K562 (cell line): Measurements from ENCODE around the gene SLC38A2. TPM values are rescaled to one million over a fixed set of nuclear protein-coding genes. Genes with fewer than 3 reads are reported as not detected.

ENCODE experiments used
- ATAC-seq: fragments of 200-7000 bp; cut with Tn5 transposase; 3 replicates; pipeline ENCODE4 v1.9.1; 2020; ENCODE audit warnings: moderate library complexity
- BruUV-seq: library from RNA; stranded (reverse); fragments of 400-500 nt; replicated peaks from 2 replicates; lab custom pipeline; 2021; lab: Mats Ljungman, UMichigan
- CTCF ChIA-PET: fragments of 300-600 bp; formaldehyde crosslinking; extraction: SDS; loops from one replicate; lab custom pipeline; 2021; ENCODE audit warnings: low intra/inter-chr PET ratio; lab: Yijun Ruan, JAX
- POLR2A ChIA-PET: fragments of 300-600, 350-650 bp; sonication (Branson Sonifier 250); formaldehyde crosslinking; extraction: SDS; loops from one replicate; lab custom pipeline; 2021; ENCODE audit warnings: antibody characterized with exemption, inconsistent platforms; lab: Yijun Ruan, JAX
- DNase-seq, 4 experiments: peaks; one replicate each; pipeline versions ENCODE4 v3.0.0 to v3.0.0-alpha.2; 2011 to 2018; ENCODE audit warnings: low spot score in 3 of 4, mixed read lengths in 3 of 4; ENCODE audit errors: extremely low read depth in 1 of 4
- FAIRE-seq: peaks from 2 replicates; lab custom pipeline; 2011; peaks lifted over from hg19 to GRCh38; lab: Jason Lieb, UNC
- H2AFZ ChIP-seq: 2 replicates; pipeline ENCODE4 v1.6.0; 2011; ENCODE audit warnings: low read depth, low read length, control low read depth, inconsistent platforms
- H3K27ac ChIP-seq: fragments of 200-600 bp; 3 replicates; pipeline ENCODE4 v1.8.0; 2011; ENCODE audit warnings: low read depth, mild to moderate bottlenecking, control low read depth, inconsistent platforms, low read length, moderate library complexity, mixed read lengths; ENCODE audit errors: extremely low read depth
- H3K27me3 ChIP-seq, 2 experiments: fragments of 300-600 bp in 1 of 2; 2 replicates in 1 of 2; 3 replicates in 1 of 2; pipeline versions ENCODE4 v1.6.0 to v1.8.0; 2011; ENCODE audit warnings: inconsistent platforms in 2 of 2, low read length in 2 of 2, mild to moderate bottlenecking in 1 of 2, mixed read lengths in 1 of 2, moderate library complexity in 1 of 2; ENCODE audit not compliant: control insufficient read depth in 2 of 2, insufficient read depth in 2 of 2
- H3K36me3 ChIP-seq: fragments of 300-600 bp; 3 replicates; pipeline ENCODE4 v1.8.0; 2011; ENCODE audit warnings: mild to moderate bottlenecking, low read length, inconsistent platforms; ENCODE audit not compliant: control insufficient read depth, insufficient read depth
- H3K4me1 ChIP-seq, 2 experiments: fragments of 200-600 bp in 1 of 2; replicated peaks in 1 of 2; 2 replicates in 1 of 2; 3 replicates in 1 of 2; pipeline versions ENCODE4 v1.5.1 to v1.8.0; 2011; ENCODE audit warnings: inconsistent platforms in 2 of 2, low read length in 2 of 2, mild to moderate bottlenecking in 1 of 2, mixed read lengths in 1 of 2, moderate library complexity in 1 of 2; ENCODE audit not compliant: control insufficient read depth in 2 of 2, insufficient read depth in 2 of 2
- H3K4me2 ChIP-seq: 2 replicates; pipeline ENCODE4 v1.6.1; 2011; ENCODE audit warnings: low read length, control low read depth, inconsistent platforms, mixed read lengths; ENCODE audit not compliant: insufficient read depth
- H3K4me3 ChIP-seq: fragments of 200-600 bp; sonication (generic), shearing (Covaris generic); 2 replicates; pipeline ENCODE4 v1.5.1; 2016; ENCODE audit warnings: control low read depth, inconsistent platforms
- H3K79me2 ChIP-seq: fragments of 200-600 bp; 3 replicates; pipeline ENCODE4 v1.8.0; 2011; ENCODE audit warnings: low read length, inconsistent platforms; ENCODE audit not compliant: control insufficient read depth, insufficient read depth
- H3K9ac ChIP-seq, 2 experiments: 2 replicates each; pipeline versions ENCODE4 v1.6.0 to v1.6.1; 2011; ENCODE audit warnings: low read depth in 2 of 2, low read length in 2 of 2, control low read depth in 1 of 2, inconsistent platforms in 1 of 2, mild to moderate bottlenecking in 1 of 2, mixed read lengths in 1 of 2; ENCODE audit not compliant: insufficient read depth in 1 of 2
- H3K9me1 ChIP-seq: one replicate; pipeline ENCODE4 v1.6.0; 2011; ENCODE audit warnings: inconsistent platforms, mild to moderate bottlenecking, low read length, moderate library complexity; ENCODE audit not compliant: control insufficient read depth, insufficient read depth
- H3K9me3 ChIP-seq: replicated peaks from 2 replicates; pipeline ENCODE4 v1.5.1; 2011; ENCODE audit warnings: low read depth, low read length, inconsistent platforms; ENCODE audit not compliant: control insufficient read depth, insufficient read depth
- H4K20me1 ChIP-seq: replicated peaks from 2 replicates; pipeline ENCODE4 v1.6.1; 2011; ENCODE audit warnings: low read length, inconsistent platforms, mixed read lengths; ENCODE audit not compliant: control insufficient read depth, insufficient read depth
- CHD1 ChIP-seq: fragments of 200-600 bp; sonication (generic); IDR thresholded peaks from one replicate; pipeline ENCODE4 v1.6.1; 2012; ENCODE audit warnings: mild to moderate bottlenecking, moderate library complexity, low read length, inconsistent platforms
- CHD4 ChIP-seq: fragments of 200-600 bp; sonication (generic); IDR thresholded peaks from 3 replicates; pipeline ENCODE4 v1.6.1; 2012; ENCODE audit warnings: low read depth, mild to moderate bottlenecking, mixed read lengths, low read length, inconsistent platforms; ENCODE audit not compliant: insufficient read depth, insufficient replicate concordance, poor library complexity, severe bottlenecking
- GTF2E2 ChIP-seq: fragments of 200-800 bp; sonication (Bioruptor generic); IDR thresholded peaks from 2 replicates; pipeline ENCODE4 v1.6.1; 2016; ENCODE audit warnings: missing genetic modification characterization, missing compliant biosample characterization
- JUND ChIP-seq, 2 experiments: IDR thresholded peaks; 2 replicates in 1 of 2; 3 replicates in 1 of 2; pipeline ENCODE4 v1.6.1; 2011; ENCODE audit warnings: borderline replicate concordance in 2 of 2, low read depth in 2 of 2, low read length in 2 of 2, improper control_type of control experiment in 1 of 2, missing biosample characterization in 1 of 2, missing genetic modification characterization in 1 of 2, missing genetic modification reagents in 1 of 2
- KAT7 ChIP-seq: sonication (generic); formaldehyde crosslinking; IDR thresholded peaks from 2 replicates; pipeline ENCODE4 v1.8.0; 2022; ENCODE audit warnings: missing genetic modification reagents, mild to moderate bottlenecking, borderline replicate concordance
- SAFB2 ChIP-seq: fragments of 200-400 bp; formaldehyde crosslinking; IDR thresholded peaks from 2 replicates; pipeline ENCODE4 v1.6.1; 2018; ENCODE audit warnings: borderline replicate concordance, low read length, low read depth, moderate library complexity; ENCODE audit not compliant: severe bottlenecking
- SMAD2 ChIP-seq: fragments of 150-350 bp; IDR thresholded peaks from 2 replicates; pipeline ENCODE4 v1.6.1; 2014; ENCODE audit warnings: low read depth, mild to moderate bottlenecking, low read length
- ZC3H8 ChIP-seq: fragments of 450-650 bp; IDR thresholded peaks from 2 replicates; pipeline ENCODE4 v1.6.1; 2017
- ZNF830 ChIP-seq: fragments of 250-450 bp; sonication (Bioruptor Pico); IDR thresholded peaks from 2 replicates; pipeline ENCODE4 v1.5.0; 2021; ENCODE audit warnings: mild to moderate bottlenecking
- WGBS: fragments of 100-300 bp; shearing (Covaris generic); methylation state at CpG from one replicate; pipeline ENCODE4 v1.1.6; 2016; ENCODE audit warnings: low coverage, mixed read lengths; ENCODE audit not compliant: insufficient coverage; ENCODE audit errors: missing lambda C conversion rate; 5-methylcytosine and 5-hydroxymethylcytosine counted together
- in situ Hi-C: fragments of 300-500 bp; cut with MboI; formaldehyde crosslinking; loops from 4 replicates; pipeline ENCODE4 v1.15.0; 2018; ENCODE audit warnings: inconsistent platforms, mixed read lengths
- intact Hi-C: fragments of 100-400 bp; cut with micrococcal nuclease; formaldehyde crosslinking; loops from 2 replicates; pipeline ENCODE4 v1.14.2; 2022
- polyA plus RNA-seq, 8 experiments: library from polyadenylated mRNA; depleted of rRNA in 4 of 8; stranded (reverse) in 5 of 8; unstranded in 3 of 8; fragments of >200 nt; fragmentation: Nextera tagmentation in 2 of 8; fragmentation: Illumina TruSeq in 1 of 8; extraction: Ambion mirVana in 2 of 8; extraction: Trizol in 1 of 8; gene quantifications; 2 replicates each; pipeline versions ENCODE4 v1.2.1 to v1.2.3, GENCODE V29; 2011 to 2014; ENCODE audit warnings: inconsistent platforms in 1 of 8, missing spikeins in 1 of 8
- total RNA-seq, 7 experiments: library from RNA; depleted of rRNA in 6 of 7; stranded (reverse); fragments of >200 nt in 6 of 7; fragmentation: Illumina TruSeq in 2 of 7; extraction: Trizol in 2 of 7; gene quantifications; 2 replicates each; pipeline versions ENCODE4 v1.2.1 to v1.2.3, GENCODE V29; 2011 to 2021; ENCODE audit warnings: low replicate concordance in 1 of 7
- TF ChIP-seq, protein P1 (sequence below): sonication (generic); formaldehyde crosslinking; IDR thresholded peaks from 2 replicates; pipeline ENCODE4 v1.8.0; 2023; ENCODE audit warnings: mild to moderate bottlenecking, missing genetic modification reagents
- TF ChIP-seq, protein P2 (sequence below), 2 experiments: IDR thresholded peaks; 2 replicates each; pipeline ENCODE4 v1.6.1; 2011; ENCODE audit warnings: borderline replicate concordance in 1 of 2, control low read depth in 1 of 2, low read depth in 1 of 2, low read length in 1 of 2, mild to moderate bottlenecking in 1 of 2, mixed read lengths in 1 of 2, moderate library complexity in 1 of 2; ENCODE audit not compliant: insufficient read depth in 1 of 2, insufficient read length in 1 of 2, poor library complexity in 1 of 2, severe bottlenecking in 1 of 2; ENCODE audit errors: extremely low read depth in 1 of 2
- TF ChIP-seq, protein P3 (sequence below), 2 experiments: fragments of 450-650 bp; IDR thresholded peaks; 2 replicates each; pipeline ENCODE4 v1.6.1; 2016

The SLC38A2 gene
- total and polyA plus RNA-seq, 9 of the 15 experiments (the other 6 are each of a cell fraction or from before 2014, with no cell fraction given) = 98.7 to 292 (median 143) TPM

DNA sequence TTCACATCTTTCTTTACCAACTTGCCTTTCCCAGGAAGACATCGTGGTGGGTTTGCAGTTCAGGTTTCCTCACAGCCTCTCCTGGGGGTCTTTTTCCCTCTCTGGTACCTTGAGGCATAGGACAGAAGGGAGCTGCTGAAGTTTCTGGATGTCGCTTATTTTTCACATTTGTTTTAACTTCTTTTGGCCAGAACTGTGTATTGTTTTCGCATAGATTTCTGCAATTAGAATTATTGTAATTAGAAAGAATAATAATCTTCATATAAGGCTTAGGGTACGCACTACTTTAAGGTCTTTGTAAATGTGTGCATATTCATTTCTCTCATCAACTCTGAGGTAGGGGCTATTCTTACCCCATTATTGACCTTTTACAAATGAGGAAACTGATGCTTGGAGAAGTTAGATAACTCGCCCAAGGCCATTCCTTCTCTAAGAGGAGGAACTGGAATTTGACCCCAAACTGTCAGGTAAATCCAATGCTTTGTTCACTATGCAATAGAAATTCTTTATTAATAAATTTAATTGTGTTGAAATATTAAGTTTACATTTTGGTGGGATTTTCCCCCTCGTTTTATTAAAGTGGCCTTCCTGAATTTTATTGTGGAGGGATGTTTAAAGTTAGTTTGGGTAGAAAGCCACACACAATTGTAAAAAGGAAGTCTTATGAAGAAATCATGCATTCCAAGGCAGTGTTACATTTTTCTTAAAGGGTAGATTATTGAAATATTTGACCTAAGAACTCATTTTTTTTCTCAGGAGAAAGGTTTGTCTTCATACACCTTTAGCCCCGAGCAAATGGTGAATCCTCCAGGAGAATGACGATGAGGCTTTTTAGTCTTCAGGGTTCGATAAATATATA, 12.1 kb upstream of the SLC38A2 start:
- peaks cover 35% of the 10 kb centered on the region for H3K79me2 ChIP-seq
- DNase-seq (peak in 1 of 4 experiments; percentile 35), FAIRE-seq (no peak), ATAC-seq (no peak)
- BruUV-seq = no TSS peak
- H3K27ac ChIP-seq = peak overlapping the region; percentile 97
- H3K9me3 ChIP-seq = peaks cover 4% of the 10 kb centered on the region; the same call in 1 of the 2 replicates
- 11% methylated on average over 9 of the region's 9 CpGs for WGBS
- no peaks in the 10 kb centered on the region for H4K20me1 ChIP-seq
- intact Hi-C loops = loop anchor here (5.0 to 10.0 kb wide), 3 partner anchors 88 to 140 kb away; partner anchors contain the start of gene SLC38A1
- no peaks in the 10 kb centered on the region for H3K36me3 ChIP-seq
- H3K9ac ChIP-seq = peak overlapping the region; percentile 92 to 97
- ChIA-PET POLR2A (interaction anchor here (1.0 to 4.7 kb wide), 5 partner anchors 8 to 292 kb away, joined by 3 to 26 read pairs (median 5); no protein-coding TSS in a partner anchor), CTCF (interaction anchor here (0.6 kb wide), 1 partner anchor 291 kb away, joined by 3 read pairs; no protein-coding TSS in a partner anchor)
- H3K4me2 ChIP-seq = peak overlapping the region; percentile 87
- H3K9me1 ChIP-seq = no peaks in the 10 kb centered on the region
- no peaks in the 10 kb centered on the region for H3K27me3 ChIP-seq
- in situ Hi-C loops = no loop called here
- peak overlapping the region; percentile 65 for H3K4me3 ChIP-seq
- H2AFZ ChIP-seq = peak overlapping the region; percentile 80
- peaks cover 16 to 53% of the 10 kb centered on the region in 2 experiments for H3K4me1 ChIP-seq
- TF ChIP-seq CHD1 = peak; percentile 1
- TF ChIP-seq, protein P1, sequence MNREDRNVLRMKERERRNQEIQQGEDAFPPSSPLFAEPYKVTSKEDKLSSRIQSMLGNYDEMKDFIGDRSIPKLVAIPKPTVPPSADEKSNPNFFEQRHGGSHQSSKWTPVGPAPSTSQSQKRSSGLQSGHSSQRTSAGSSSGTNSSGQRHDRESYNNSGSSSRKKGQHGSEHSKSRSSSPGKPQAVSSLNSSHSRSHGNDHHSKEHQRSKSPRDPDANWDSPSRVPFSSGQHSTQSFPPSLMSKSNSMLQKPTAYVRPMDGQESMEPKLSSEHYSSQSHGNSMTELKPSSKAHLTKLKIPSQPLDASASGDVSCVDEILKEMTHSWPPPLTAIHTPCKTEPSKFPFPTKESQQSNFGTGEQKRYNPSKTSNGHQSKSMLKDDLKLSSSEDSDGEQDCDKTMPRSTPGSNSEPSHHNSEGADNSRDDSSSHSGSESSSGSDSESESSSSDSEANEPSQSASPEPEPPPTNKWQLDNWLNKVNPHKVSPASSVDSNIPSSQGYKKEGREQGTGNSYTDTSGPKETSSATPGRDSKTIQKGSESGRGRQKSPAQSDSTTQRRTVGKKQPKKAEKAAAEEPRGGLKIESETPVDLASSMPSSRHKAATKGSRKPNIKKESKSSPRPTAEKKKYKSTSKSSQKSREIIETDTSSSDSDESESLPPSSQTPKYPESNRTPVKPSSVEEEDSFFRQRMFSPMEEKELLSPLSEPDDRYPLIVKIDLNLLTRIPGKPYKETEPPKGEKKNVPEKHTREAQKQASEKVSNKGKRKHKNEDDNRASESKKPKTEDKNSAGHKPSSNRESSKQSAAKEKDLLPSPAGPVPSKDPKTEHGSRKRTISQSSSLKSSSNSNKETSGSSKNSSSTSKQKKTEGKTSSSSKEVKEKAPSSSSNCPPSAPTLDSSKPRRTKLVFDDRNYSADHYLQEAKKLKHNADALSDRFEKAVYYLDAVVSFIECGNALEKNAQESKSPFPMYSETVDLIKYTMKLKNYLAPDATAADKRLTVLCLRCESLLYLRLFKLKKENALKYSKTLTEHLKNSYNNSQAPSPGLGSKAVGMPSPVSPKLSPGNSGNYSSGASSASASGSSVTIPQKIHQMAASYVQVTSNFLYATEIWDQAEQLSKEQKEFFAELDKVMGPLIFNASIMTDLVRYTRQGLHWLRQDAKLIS (CRISPR knock-in tag) = no peak
- TF ChIP-seq, protein P2, sequence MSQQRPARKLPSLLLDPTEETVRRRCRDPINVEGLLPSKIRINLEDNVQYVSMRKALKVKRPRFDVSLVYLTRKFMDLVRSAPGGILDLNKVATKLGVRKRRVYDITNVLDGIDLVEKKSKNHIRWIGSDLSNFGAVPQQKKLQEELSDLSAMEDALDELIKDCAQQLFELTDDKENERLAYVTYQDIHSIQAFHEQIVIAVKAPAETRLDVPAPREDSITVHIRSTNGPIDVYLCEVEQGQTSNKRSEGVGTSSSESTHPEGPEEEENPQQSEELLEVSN (IDR thresholded peaks at IDR 0.05; ENCODE audit: borderline replicate concordance in 1 of 2, extremely low read depth in 1 of 2, insufficient read depth in 1 of 2, insufficient read length in 1 of 2, low read depth in 1 of 2, low read length in 1 of 2, poor library complexity in 1 of 2, severe bottlenecking in 1 of 2) = no peak
- TF ChIP-seq KAT7 = no peak
- TF ChIP-seq SMAD2 = no peak
- TF ChIP-seq SAFB2 = no peak
- TF ChIP-seq, protein P3, sequence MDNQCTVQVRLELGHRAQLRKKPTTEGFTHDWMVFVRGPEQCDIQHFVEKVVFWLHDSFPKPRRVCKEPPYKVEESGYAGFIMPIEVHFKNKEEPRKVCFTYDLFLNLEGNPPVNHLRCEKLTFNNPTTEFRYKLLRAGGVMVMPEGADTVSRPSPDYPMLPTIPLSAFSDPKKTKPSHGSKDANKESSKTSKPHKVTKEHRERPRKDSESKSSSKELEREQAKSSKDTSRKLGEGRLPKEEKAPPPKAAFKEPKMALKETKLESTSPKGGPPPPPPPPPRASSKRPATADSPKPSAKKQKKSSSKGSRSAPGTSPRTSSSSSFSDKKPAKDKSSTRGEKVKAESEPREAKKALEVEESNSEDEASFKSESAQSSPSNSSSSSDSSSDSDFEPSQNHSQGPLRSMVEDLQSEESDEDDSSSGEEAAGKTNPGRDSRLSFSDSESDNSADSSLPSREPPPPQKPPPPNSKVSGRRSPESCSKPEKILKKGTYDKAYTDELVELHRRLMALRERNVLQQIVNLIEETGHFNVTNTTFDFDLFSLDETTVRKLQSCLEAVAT (IDR thresholded peaks at IDR 0.05) = 0 out of 4 replicates have a peak, but pooled peaks of 1 of the 2 experiments have one; percentile 3
- no peak for TF ChIP-seq CHD4
- TF ChIP-seq JUND (IDR thresholded peaks at IDR 0.05; ENCODE audit: borderline replicate concordance, low read depth, low read length) = no peak
- no peak for TF ChIP-seq JUND (tag; IDR thresholded peaks at IDR 0.05; ENCODE audit: borderline replicate concordance, low read depth, low read length)
- TF ChIP-seq ZC3H8 = no peak
- TF ChIP-seq GTF2E2 (tag) = 0 out of 2 replicates have a peak, but pooled peaks have one; percentile 60
- no peak for TF ChIP-seq ZNF830
